GM21528 (cell line): ENCODE data around the gene ZCCHC7.
"Not testable (repeated sequence)": the region's sequence is repeated elsewhere in the genome, so short reads cannot be mapped to it uniquely, and the experiment has no call there.

ENCODE experiments used
- ATAC-seq: cut with Tn5 transposase; IDR thresholded peaks from one replicate; pipeline ENCODE4 v1.9.1; 2021; ENCODE audit warnings: mild to moderate bottlenecking, moderate library complexity; ENCODE audit not compliant: unreplicated experiment, low FRiP score

ZCCHC7 gene

GRCh38 chr9:37119907-37120842 lies at the start of gene ZCCHC7:
ZCCHC7 (plus strand) TSS chr9:37120574.
- ATAC-seq: peak; percentile 94

- not testable (repeated sequence) for ATAC-seq
Measured at GRCh38 chr9:37074790-37075189, 45.6 kb upstream of the ZCCHC7 start.

GRCh38 chr9:37079370-37080164 lies 40.8 kb upstream of the ZCCHC7 start:
- ATAC-seq: peak; percentile 85

- peak; percentile 32 for ATAC-seq
Measured at GRCh38 chr9:37080165-37080628, 40.2 kb upstream of the ZCCHC7 start.

GRCh38 chr9:37081507-37081906 lies 38.9 kb upstream of the ZCCHC7 start:
- ATAC-seq: not testable (repeated sequence)

- ATAC-seq: no peak
Measured at GRCh38 chr9:37082214-37082765, 38.1 kb upstream of the ZCCHC7 start.

- ATAC-seq: no peak
Measured at GRCh38 chr9:37083654-37084053, 36.7 kb upstream of the ZCCHC7 start.

- ATAC-seq: no peak
Measured at GRCh38 chr9:37085233-37085632, 35.1 kb upstream of the ZCCHC7 start.

- ATAC-seq: not testable (repeated sequence)
Measured at GRCh38 chr9:37092714-37093295, 27.6 kb upstream of the ZCCHC7 start.

GRCh38 chr9:37094751-37095150 lies 25.6 kb upstream of the ZCCHC7 start:
- no peak for ATAC-seq

GRCh38 chr9:37096628-37097027 lies 23.7 kb upstream of the ZCCHC7 start:
- ATAC-seq: no peak

- ATAC-seq: no peak
Measured at GRCh38 chr9:37097294-37097693, 23.1 kb upstream of the ZCCHC7 start.

- no peak for ATAC-seq
Measured at GRCh38 chr9:37100327-37100726, 20.0 kb upstream of the ZCCHC7 start.

- ATAC-seq: no peak
Measured at GRCh38 chr9:37100741-37101140, 19.6 kb upstream of the ZCCHC7 start.

- no peak for ATAC-seq
Measured at GRCh38 chr9:37102486-37102885, 17.9 kb upstream of the ZCCHC7 start.

- ATAC-seq: no peak
Measured at GRCh38 chr9:37104183-37104889, 16.0 kb upstream of the ZCCHC7 start.

- no peak for ATAC-seq
Measured at GRCh38 chr9:37105234-37105633, 15.1 kb upstream of the ZCCHC7 start.

GRCh38 chr9:37107701-37108100 lies 12.7 kb upstream of the ZCCHC7 start:
- no peak for ATAC-seq

- ATAC-seq: not testable (repeated sequence)
Measured at GRCh38 chr9:37114442-37114841, 5.9 kb upstream of the ZCCHC7 start.

GRCh38 chr9:37117956-37118355 lies 2.4 kb upstream of the ZCCHC7 start:
- no peak for ATAC-seq
